Neuronal stem cell (in vitro differentiated cells): ENCODE measurements around the gene S100A8.

Source experiments
- DNase-seq: peaks from one replicate; pipeline ENCODE4 v3.0.0-alpha.2; 2013; ENCODE audit warnings: low spot score
- H2AFZ ChIP-seq: one replicate; pipeline ENCODE4 v1.6.1; 2013; ENCODE audit warnings: mild to moderate bottlenecking, low read length, inconsistent platforms
- H2AK5ac ChIP-seq: 2 replicates; pipeline ENCODE4 v1.6.1; 2013; ENCODE audit warnings: low read depth, mild to moderate bottlenecking, inconsistent platforms, low read length, moderate library complexity, mixed read lengths
- H2BK120ac ChIP-seq: 2 replicates; pipeline ENCODE4 v1.6.1; 2013; ENCODE audit warnings: low read depth, mild to moderate bottlenecking, inconsistent platforms, low read length, moderate library complexity, mixed read lengths
- H2BK12ac ChIP-seq: one replicate; pipeline ENCODE4 v1.6.1; 2013; ENCODE audit warnings: low read length, inconsistent platforms
- H2BK15ac ChIP-seq: 2 replicates; pipeline ENCODE4 v1.6.1; 2013; ENCODE audit warnings: mild to moderate bottlenecking, low read length, inconsistent platforms, mixed read lengths
- H2BK5ac ChIP-seq: one replicate; pipeline ENCODE4 v1.6.1; 2013; ENCODE audit warnings: inconsistent platforms, mild to moderate bottlenecking, low read length, moderate library complexity
- H3K14ac ChIP-seq: one replicate; pipeline ENCODE4 v1.6.1; 2013; ENCODE audit warnings: low read length, inconsistent platforms
- H3K18ac ChIP-seq: 2 replicates; pipeline ENCODE4 v1.6.1; 2013; ENCODE audit warnings: low read length, inconsistent platforms
- H3K23ac ChIP-seq: 2 replicates; pipeline ENCODE4 v1.6.1; 2013; ENCODE audit warnings: low read depth, mild to moderate bottlenecking, mixed read lengths, low read length, inconsistent platforms; ENCODE audit not compliant: poor library complexity
- H3K27ac ChIP-seq: replicated peaks from 3 replicates; pipeline ENCODE4 v1.5.1; 2013; ENCODE audit warnings: low read length, inconsistent platforms
- H3K27me3 ChIP-seq, 3 experiments: 2 replicates each; pipeline ENCODE4 v1.6.1; 2013; ENCODE audit warnings: low read length in 3 of 3, mild to moderate bottlenecking in 2 of 3, inconsistent platforms in 1 of 3, low read depth in 1 of 3, mixed read lengths in 1 of 3, moderate library complexity in 1 of 3; ENCODE audit not compliant: control insufficient read depth in 3 of 3, insufficient read depth in 3 of 3
- H3K36me3 ChIP-seq, 2 donors: replicated peaks in 1 of 2; 2 replicates each; pipeline ENCODE4 v1.6.1; 2013; ENCODE audit warnings: low read length in 2 of 2; ENCODE audit not compliant: control insufficient read depth in 2 of 2, insufficient read depth in 2 of 2
- H3K4ac ChIP-seq: 2 replicates; pipeline ENCODE4 v1.6.1; 2013; ENCODE audit warnings: inconsistent platforms, mild to moderate bottlenecking, low read length, moderate library complexity
- H3K4me1 ChIP-seq, 2 donors: 1 replicate in 1 of 2; 2 replicates in 1 of 2; pipeline ENCODE4 v1.6.1; 2013; ENCODE audit warnings: low read length in 2 of 2, low read depth in 1 of 2; ENCODE audit not compliant: control insufficient read depth in 2 of 2, insufficient read depth in 1 of 2
- H3K4me2 ChIP-seq: one replicate; pipeline ENCODE4 v1.6.1; 2013; ENCODE audit warnings: mild to moderate bottlenecking, low read length, inconsistent platforms; ENCODE audit not compliant: insufficient read depth, poor library complexity, severe bottlenecking
- H3K4me3 ChIP-seq, 2 donors: 2 replicates each; pipeline ENCODE4 v1.5.1; 2013; ENCODE audit warnings: low read length in 2 of 2, mild to moderate bottlenecking in 2 of 2, inconsistent platforms in 1 of 2, moderate library complexity in 1 of 2
- H3K79me1 ChIP-seq: one replicate; pipeline ENCODE4 v1.6.1; 2013; ENCODE audit warnings: low read depth, mild to moderate bottlenecking, inconsistent platforms, low read length, moderate library complexity
- H3K9ac ChIP-seq: one replicate; pipeline ENCODE4 v1.6.1; 2013; ENCODE audit warnings: mild to moderate bottlenecking, low read depth, low read length, inconsistent platforms; ENCODE audit not compliant: poor library complexity
- H3K9me3 ChIP-seq, 2 donors: replicated peaks in 1 of 2; 2 replicates each; pipeline versions ENCODE3 to v1.6.1; 2013; ENCODE audit warnings: low read length in 2 of 2, mild to moderate bottlenecking in 2 of 2, inconsistent platforms in 1 of 2, low read depth in 1 of 2, mixed read lengths in 1 of 2, moderate library complexity in 1 of 2; ENCODE audit not compliant: control insufficient read depth in 2 of 2, insufficient read depth in 1 of 2
- H4K8ac ChIP-seq: one replicate; pipeline ENCODE4 v1.6.1; 2013; ENCODE audit warnings: low read depth, mild to moderate bottlenecking, inconsistent platforms, low read length, moderate library complexity
- H4K91ac ChIP-seq: one replicate; pipeline ENCODE4 v1.6.1; 2013; ENCODE audit warnings: low read length, low read depth, mild to moderate bottlenecking, inconsistent platforms; ENCODE audit not compliant: poor library complexity
- WGBS, 2 donors: extraction: QIAGEN DNeasy Blood & Tissue Kit; methylation state at CpG; one replicate each; pipeline ENCODE4 v1.1.7; 2013; ENCODE audit warnings: missing lambda C conversion rate in 2 of 2, mixed read lengths in 1 of 2; ENCODE audit not compliant: insufficient read length in 2 of 2, insufficient replicate concordance in 1 of 2; ENCODE audit errors: extremely low coverage in 2 of 2; 5-methylcytosine and 5-hydroxymethylcytosine counted together

The S100A8 gene

DNA sequence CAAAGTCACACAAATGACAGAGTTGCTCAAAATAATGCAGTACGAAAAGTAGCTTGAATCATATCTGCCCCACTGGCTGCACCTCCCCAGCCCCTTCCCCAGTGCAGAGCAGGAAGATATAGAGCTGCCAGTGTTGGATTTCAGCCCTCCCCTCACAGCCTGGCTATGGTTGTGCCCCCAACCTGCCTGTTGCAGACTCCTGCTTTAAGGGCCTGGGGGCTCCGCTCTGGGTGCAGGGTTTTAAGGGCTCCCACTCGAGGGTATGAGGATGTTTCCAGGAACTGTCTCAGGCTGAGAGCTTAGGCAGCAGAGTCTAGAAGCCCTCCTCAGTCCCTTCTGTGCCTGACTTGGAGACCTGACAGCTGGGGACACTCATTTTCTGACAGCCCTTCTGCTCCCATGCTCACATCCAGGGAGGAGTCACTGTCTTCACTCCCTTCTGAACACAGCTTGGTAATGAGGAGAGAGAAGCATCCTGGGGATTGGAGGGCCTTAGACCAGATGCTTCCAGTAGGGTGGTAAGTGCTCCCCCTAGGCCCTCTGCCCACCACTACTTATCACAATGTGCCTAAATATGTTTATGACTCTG lies 28.6 kb downstream of the S100A8 start:
- no peak overlapping the region for H2BK5ac ChIP-seq
- no peak overlapping the region for H3K4me2 ChIP-seq
- H2BK15ac ChIP-seq: no peak overlapping the region
- no peaks in the 10 kb centered on the region for H3K4me1 ChIP-seq
- H4K8ac ChIP-seq: no peak overlapping the region
- no CpG with 5 or more reads among the region's 3 CpGs for WGBS, 2 donors
- no peaks in the 10 kb centered on the region for H3K9me3 ChIP-seq
- H4K91ac ChIP-seq: no peak overlapping the region
- H2BK120ac ChIP-seq: no peak overlapping the region
- H2BK12ac ChIP-seq: no peak overlapping the region
- H3K4me3 ChIP-seq: no peak overlapping the region
- H3K36me3 ChIP-seq: no peaks in the 10 kb centered on the region
- no peak overlapping the region for H2AFZ ChIP-seq
- no peak overlapping the region for H3K23ac ChIP-seq
- H3K9ac ChIP-seq: no peak overlapping the region
- no peaks in the 10 kb centered on the region for H3K79me1 ChIP-seq
- peaks cover 0 to 45% (median 0%) of the 10 kb centered on the region in 3 experiments for H3K27me3 ChIP-seq
- H3K14ac ChIP-seq: no peak overlapping the region
- H3K18ac ChIP-seq: no peak overlapping the region
- no peak overlapping the region for H3K4ac ChIP-seq
- no peak overlapping the region for H3K27ac ChIP-seq
- H2AK5ac ChIP-seq: no peak overlapping the region
- DNase-seq: no peak

DNA sequence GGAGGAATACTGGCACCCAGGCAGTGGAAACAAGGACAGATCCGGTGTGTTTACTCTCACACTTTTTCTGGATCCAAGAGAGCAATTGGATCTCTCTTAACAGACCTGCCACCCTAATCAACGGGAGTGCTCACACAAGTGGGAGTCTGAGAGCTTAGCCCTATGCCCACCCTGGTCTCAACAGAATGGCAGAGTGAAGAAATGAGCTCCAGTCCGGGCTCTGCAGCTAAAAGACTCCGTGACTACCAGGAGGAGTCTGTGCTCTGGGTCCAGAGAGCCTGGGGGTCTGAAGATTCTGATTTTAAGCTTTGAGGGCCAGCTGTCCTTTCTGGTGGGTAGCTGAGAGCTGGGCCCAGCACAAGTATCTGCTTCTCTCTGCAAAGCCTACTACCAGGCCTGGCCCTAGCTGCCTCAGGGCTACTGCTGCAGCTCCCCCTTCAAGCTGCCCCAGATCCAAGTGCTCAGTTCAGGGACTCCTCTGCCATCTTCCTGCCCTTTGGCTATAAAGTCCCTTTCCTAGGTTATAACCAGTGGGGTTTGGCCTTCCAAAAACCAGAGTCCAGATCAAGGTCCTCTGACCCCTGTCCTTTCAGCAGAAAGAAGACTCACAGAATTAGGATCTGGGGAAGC lies 29.3 kb downstream of the S100A8 start:
- no CpG with 5 or more reads among the region's 4 CpGs for WGBS, 2 donors
- no peak overlapping the region for H2BK15ac ChIP-seq
- H3K14ac ChIP-seq: no peak overlapping the region
- no peak overlapping the region for H3K27ac ChIP-seq
- no peak overlapping the region for H3K4me2 ChIP-seq
- no peaks in the 10 kb centered on the region for H3K79me1 ChIP-seq
- H3K36me3 ChIP-seq: no peaks in the 10 kb centered on the region
- no peaks in the 10 kb centered on the region for H3K4me1 ChIP-seq
- no peak overlapping the region for H3K4me3 ChIP-seq
- H2AK5ac ChIP-seq: no peak overlapping the region
- peaks cover 0 to 48% (median 0%) of the 10 kb centered on the region in 3 experiments for H3K27me3 ChIP-seq
- no peak overlapping the region for H3K4ac ChIP-seq
- H3K23ac ChIP-seq: no peak overlapping the region
- H3K9ac ChIP-seq: no peak overlapping the region
- no peak overlapping the region for H2BK120ac ChIP-seq
- no peak overlapping the region for H2BK5ac ChIP-seq
- no peak overlapping the region for H2BK12ac ChIP-seq
- no peak overlapping the region for H4K8ac ChIP-seq
- no peak overlapping the region for H4K91ac ChIP-seq
- no peak overlapping the region for H2AFZ ChIP-seq
- H3K18ac ChIP-seq: no peak overlapping the region
- no peak for DNase-seq
- no peaks in the 10 kb centered on the region for H3K9me3 ChIP-seq

DNA sequence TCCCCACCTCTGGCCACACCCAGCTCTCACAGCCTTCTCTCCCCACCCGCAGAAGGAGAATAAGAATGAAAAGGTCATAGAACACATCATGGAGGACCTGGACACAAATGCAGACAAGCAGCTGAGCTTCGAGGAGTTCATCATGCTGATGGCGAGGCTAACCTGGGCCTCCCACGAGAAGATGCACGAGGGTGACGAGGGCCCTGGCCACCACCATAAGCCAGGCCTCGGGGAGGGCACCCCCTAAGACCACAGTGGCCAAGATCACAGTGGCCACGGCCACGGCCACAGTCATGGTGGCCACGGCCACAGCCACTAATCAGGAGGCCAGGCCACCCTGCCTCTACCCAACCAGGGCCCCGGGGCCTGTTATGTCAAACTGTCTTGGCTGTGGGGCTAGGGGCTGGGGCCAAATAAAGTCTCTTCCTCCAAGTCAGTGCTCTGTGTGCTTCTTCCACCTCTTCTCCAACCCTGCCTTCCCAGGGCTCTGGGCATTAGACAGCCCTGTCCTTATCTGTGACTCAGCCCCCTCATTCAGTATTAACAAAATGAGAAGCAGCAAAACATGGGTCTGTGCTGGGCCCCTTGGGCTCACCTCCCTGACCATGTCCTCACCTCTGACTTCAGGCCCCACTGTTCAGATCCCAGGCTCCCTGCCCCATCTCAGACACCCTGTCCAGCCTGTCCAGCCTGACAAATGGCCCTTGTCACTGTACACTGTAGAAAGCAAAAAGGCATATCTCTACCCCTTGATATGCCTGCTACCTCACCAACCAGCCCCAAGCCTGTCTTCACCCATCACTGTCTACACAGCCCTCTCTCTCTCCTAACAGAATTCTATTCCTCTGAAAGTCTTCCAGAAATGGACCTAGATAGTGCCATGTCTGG lies 30.0 kb downstream of the S100A8 start:
- no CpG with 5 or more reads among the region's 11 CpGs for WGBS, 2 donors

DNA sequence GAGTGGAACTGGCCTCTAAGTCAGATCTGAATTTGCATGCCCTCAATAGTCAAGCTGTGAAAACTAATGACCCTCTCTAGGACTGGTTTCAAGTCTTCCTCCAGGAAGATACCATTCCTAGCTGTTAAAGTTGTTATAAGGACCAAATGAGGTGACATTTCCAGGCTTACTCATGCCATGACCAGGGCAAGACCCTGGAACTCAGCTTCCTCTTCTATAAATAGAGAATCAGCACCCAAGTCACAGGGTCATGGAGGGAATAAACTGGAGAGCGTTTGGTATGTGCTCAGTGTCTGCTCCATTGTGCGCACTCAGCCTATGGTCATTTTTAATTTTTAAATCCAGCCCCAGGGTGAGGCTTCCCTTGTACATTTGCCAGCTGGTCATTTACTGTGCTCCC lies 30.7 kb downstream of the S100A8 start:
- no peak overlapping the region for H3K18ac ChIP-seq
- H3K4me3 ChIP-seq: no peak overlapping the region
- WGBS, 2 donors: no CpG with 5 or more reads among the region's 2 CpGs
- H4K8ac ChIP-seq: no peak overlapping the region
- no peak overlapping the region for H3K4ac ChIP-seq
- no peak overlapping the region for H3K27ac ChIP-seq
- no peaks in the 10 kb centered on the region for H3K9me3 ChIP-seq
- no peak overlapping the region for H2BK5ac ChIP-seq
- no peak overlapping the region for H3K9ac ChIP-seq
- no peaks in the 10 kb centered on the region for H3K36me3 ChIP-seq
- H3K4me2 ChIP-seq: no peak overlapping the region
- peaks cover 0 to 37% (median 0%) of the 10 kb centered on the region in 3 experiments for H3K27me3 ChIP-seq
- H3K14ac ChIP-seq: no peak overlapping the region
- no peaks in the 10 kb centered on the region for H3K4me1 ChIP-seq
- H4K91ac ChIP-seq: no peak overlapping the region
- DNase-seq: no peak
- H2BK120ac ChIP-seq: no peak overlapping the region
- no peak overlapping the region for H2AK5ac ChIP-seq
- H2BK12ac ChIP-seq: no peak overlapping the region
- H2AFZ ChIP-seq: no peak overlapping the region
- H3K23ac ChIP-seq: no peak overlapping the region
- no peaks in the 10 kb centered on the region for H3K79me1 ChIP-seq
- H2BK15ac ChIP-seq: no peak overlapping the region

More for the DNA sequence above, 30.0 kb downstream of the S100A8 start:
- Histone ChIP-seq H3K4me2 (no peak overlapping the region), H2BK120ac (no peak overlapping the region), H3K4me1 (no peaks in the 10 kb centered on the region), H3K27ac (no peak overlapping the region), H4K8ac (no peak overlapping the region), H3K27me3 (peaks cover 0 to 42% (median 0%) of the 10 kb centered on the region in 3 experiments), H3K9me3 (no peaks in the 10 kb centered on the region), H3K23ac (no peak overlapping the region), H3K4me3 (no peak overlapping the region), H3K79me1 (no peaks in the 10 kb centered on the region), H3K14ac (no peak overlapping the region), H2BK5ac (no peak overlapping the region), H3K36me3 (no peaks in the 10 kb centered on the region), H2AK5ac (no peak overlapping the region), H4K91ac (no peak overlapping the region), H2AFZ (no peak overlapping the region), H3K4ac (no peak overlapping the region), H2BK12ac (no peak overlapping the region), H2BK15ac (no peak overlapping the region), H3K9ac (no peak overlapping the region), H3K18ac (no peak overlapping the region)
- DNase-seq: no peak
